Measurements from ENCODE around the gene KCNIP4. TPM values are rescaled to one million over a fixed set of nuclear protein-coding genes. Genes with fewer than 3 reads are reported as not detected.

Gene KCNIP4
- total RNA-seq, 1 donor from 2014 or later: 0.17 TPM

- TF ChIP-seq, protein P1, sequence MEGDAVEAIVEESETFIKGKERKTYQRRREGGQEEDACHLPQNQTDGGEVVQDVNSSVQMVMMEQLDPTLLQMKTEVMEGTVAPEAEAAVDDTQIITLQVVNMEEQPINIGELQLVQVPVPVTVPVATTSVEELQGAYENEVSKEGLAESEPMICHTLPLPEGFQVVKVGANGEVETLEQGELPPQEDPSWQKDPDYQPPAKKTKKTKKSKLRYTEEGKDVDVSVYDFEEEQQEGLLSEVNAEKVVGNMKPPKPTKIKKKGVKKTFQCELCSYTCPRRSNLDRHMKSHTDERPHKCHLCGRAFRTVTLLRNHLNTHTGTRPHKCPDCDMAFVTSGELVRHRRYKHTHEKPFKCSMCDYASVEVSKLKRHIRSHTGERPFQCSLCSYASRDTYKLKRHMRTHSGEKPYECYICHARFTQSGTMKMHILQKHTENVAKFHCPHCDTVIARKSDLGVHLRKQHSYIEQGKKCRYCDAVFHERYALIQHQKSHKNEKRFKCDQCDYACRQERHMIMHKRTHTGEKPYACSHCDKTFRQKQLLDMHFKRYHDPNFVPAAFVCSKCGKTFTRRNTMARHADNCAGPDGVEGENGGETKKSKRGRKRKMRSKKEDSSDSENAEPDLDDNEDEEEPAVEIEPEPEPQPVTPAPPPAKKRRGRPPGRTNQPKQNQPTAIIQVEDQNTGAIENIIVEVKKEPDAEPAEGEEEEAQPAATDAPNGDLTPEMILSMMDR (conservative IDR thresholded peaks at IDR 0.05; ENCODE audit: low read depth, low read length): no peak
- no peak overlapping the region for H3K4me3 ChIP-seq (ENCODE audit: low read depth, low read length)
- no peak for DNase-seq (ENCODE audit: low read depth)
These were observed 253.4 kb downstream of the KCNIP4 start for GRCh38 chr4:21695141-21695540.

DNA sequence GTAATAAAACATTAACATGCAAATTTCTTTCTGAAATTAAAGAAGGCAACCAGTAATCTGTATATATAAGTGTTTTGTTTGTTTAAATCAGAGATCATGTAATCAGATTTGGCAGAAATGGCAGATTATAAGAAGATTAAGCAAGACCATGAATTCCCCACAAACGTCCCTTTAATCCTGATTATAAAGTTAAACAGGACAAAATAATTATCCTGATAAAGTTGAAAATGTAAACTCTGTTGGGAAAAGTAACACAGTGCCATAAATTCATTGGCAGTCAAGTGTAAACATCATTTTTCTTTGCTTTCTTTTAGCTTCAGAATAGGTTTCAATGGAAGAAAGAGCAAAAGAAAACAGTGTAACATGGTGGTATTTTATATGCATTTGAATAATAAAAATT is 256.3 kb downstream of the KCNIP4 start:
- DNase-seq (ENCODE audit: low read depth): no peak
- no peak overlapping the region for H3K4me3 ChIP-seq (ENCODE audit: low read depth, low read length)
- TF ChIP-seq, protein P1 (conservative IDR thresholded peaks at IDR 0.05; ENCODE audit: low read depth, low read length): no peak

DNA sequence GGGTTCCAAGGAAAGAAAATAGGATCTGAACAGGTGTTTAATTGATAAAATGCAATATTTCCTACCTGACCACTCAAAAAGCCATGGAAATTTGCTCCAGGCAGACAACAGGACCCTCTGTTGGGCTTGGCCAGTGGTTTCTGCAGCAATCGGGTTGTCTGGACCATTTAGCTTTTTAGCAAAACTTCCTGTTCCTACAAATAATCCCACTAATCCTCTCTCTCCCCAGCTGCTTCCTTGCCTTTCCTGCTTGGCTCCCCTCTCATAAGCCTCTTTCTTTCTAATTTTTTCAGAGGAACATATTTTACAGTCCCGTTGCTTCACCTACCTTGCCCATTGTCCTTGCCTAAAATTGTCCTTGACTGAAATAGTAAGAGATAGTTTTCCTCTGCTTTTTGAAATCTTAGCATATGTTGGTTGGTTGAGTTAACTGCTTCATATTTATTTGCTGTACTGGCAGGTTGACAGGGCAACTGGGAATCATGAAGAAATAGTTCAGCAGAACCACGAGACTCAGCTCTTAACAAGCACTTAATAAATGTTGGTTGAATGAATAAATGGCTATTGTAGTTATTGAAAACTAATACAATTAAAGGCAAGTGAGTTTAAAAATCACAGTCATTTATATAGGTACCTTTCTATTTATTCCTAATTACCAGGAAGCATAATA is 259.8 kb downstream of the KCNIP4 start:
- no peak overlapping the region for H3K4me3 ChIP-seq (ENCODE audit: low read depth, low read length)
- TF ChIP-seq, protein P1 (conservative IDR thresholded peaks at IDR 0.05; ENCODE audit: low read depth, low read length): no peak
- DNase-seq (ENCODE audit: low read depth): no peak

DNA sequence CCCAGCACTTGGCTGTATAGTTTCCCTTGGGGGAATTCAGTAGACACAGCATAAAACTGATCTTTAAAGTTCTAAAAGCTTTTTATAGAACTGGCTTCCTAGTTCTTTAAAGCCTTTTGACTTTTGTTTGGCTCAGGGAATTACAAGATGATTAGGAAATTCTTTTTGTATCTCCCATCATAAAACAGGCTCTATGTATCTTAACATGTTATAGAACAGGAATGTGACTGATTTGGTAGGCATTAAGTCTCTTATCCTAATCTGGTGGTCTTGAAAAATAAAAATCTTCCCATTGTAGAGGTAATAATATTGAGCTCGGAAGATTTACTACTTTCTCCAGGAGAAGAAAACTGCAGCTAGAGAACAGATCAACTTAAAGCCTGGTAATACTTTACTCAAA is 262.7 kb downstream of the KCNIP4 start:
- no peak overlapping the region for H3K4me3 ChIP-seq (ENCODE audit: low read depth, low read length)
- no peak for DNase-seq (ENCODE audit: low read depth)
- TF ChIP-seq, protein P1 (conservative IDR thresholded peaks at IDR 0.05; ENCODE audit: low read depth, low read length): no peak

GRCh38 chr4:21680326-21680898 is 268.2 kb downstream of the KCNIP4 start:
- TF ChIP-seq, protein P1 (conservative IDR thresholded peaks at IDR 0.05; ENCODE audit: low read depth, low read length): no peak
- H3K4me3 ChIP-seq (ENCODE audit: low read depth, low read length): no peak overlapping the region
- no peak for DNase-seq (ENCODE audit: low read depth)

GRCh38 chr4:21678711-21679110 is 269.9 kb downstream of the KCNIP4 start:
- TF ChIP-seq, protein P1 (conservative IDR thresholded peaks at IDR 0.05; ENCODE audit: low read depth, low read length): no peak
- no peak overlapping the region for H3K4me3 ChIP-seq (ENCODE audit: low read depth, low read length)
- DNase-seq (ENCODE audit: low read depth): no peak

- TF ChIP-seq, protein P1 (conservative IDR thresholded peaks at IDR 0.05; ENCODE audit: low read depth, low read length): no peak
- no peak for DNase-seq (ENCODE audit: low read depth)
- no peak overlapping the region for H3K4me3 ChIP-seq (ENCODE audit: low read depth, low read length)
These were observed 271.4 kb downstream of the KCNIP4 start for GRCh38 chr4:21677173-21677572.
